C4-2B (cell line): ENCODE data around the gene SIRT5.

ENCODE experiments used
- H3K27ac ChIP-seq: fragments of 450-650 bp; 2 replicates; pipeline ENCODE4 v1.5.1; 2017
- CTCF ChIP-seq: fragments of 450-650 bp; conservative IDR thresholded peaks from 2 replicates; pipeline ENCODE4 v1.5.1; 2017; ENCODE audit warnings: mild to moderate bottlenecking
- ZFX ChIP-seq: fragments of 450-650 bp; IDR thresholded peaks from 2 replicates; pipeline ENCODE4 v1.6.1; 2017

The SIRT5 gene

GRCh38 chr6:13648850-13649249 is 74.4 kb downstream of the SIRT5 start:
- TF ChIP-seq CTCF (no peak), ZFX (no peak)
- H3K27ac ChIP-seq, result no peak overlapping the region

- no peak overlapping the region for H3K27ac ChIP-seq
- TF ChIP-seq ZFX (no peak), CTCF (no peak)
Measured at GRCh38 chr6:13649393-13649792, 75.0 kb downstream of the SIRT5 start.

- no peak overlapping the region for H3K27ac ChIP-seq
- TF ChIP-seq ZFX (no peak), CTCF (no peak)
Measured at GRCh38 chr6:13653296-13653695, 78.9 kb downstream of the SIRT5 start.

- H3K27ac ChIP-seq, result no peak overlapping the region
- TF ChIP-seq ZFX (no peak), CTCF (no peak)
Measured at GRCh38 chr6:13654496-13654895, 80.1 kb downstream of the SIRT5 start.

- TF ChIP-seq ZFX (no peak), CTCF (no peak)
- no peak overlapping the region for H3K27ac ChIP-seq
Measured at GRCh38 chr6:13655700-13656099, 81.3 kb downstream of the SIRT5 start.

- TF ChIP-seq CTCF, result no peak
- no peak for TF ChIP-seq ZFX
- no peak overlapping the region for H3K27ac ChIP-seq
Measured at GRCh38 chr6:13660273-13660672, 85.9 kb downstream of the SIRT5 start.

GRCh38 chr6:13660893-13661292 is 86.5 kb downstream of the SIRT5 start:
- H3K27ac ChIP-seq, result no peak overlapping the region
- no peak for TF ChIP-seq ZFX

GRCh38 chr6:13661647-13662046 is 87.2 kb downstream of the SIRT5 start:
- H3K27ac ChIP-seq, result no peak overlapping the region
- TF ChIP-seq CTCF (no peak), ZFX (no peak)
